Suppressor macrophage treated with lipopolysaccharide for 1 hour (primary cell): Measurements from ENCODE around the gene RNF157.
A peak's percentile ranks its signal among the peaks of the same experiment; 100 is the strongest.
"Not testable (repeated sequence)": the region's sequence is repeated elsewhere in the genome, so short reads cannot be mapped to it uniquely, and the experiment has no call there.

Experiments used
- DNase-seq, 3 donors: peaks; one replicate each; pipeline ENCODE4 v3.0.0-alpha.2; 2020 to 2022

Gene RNF157

DNA sequence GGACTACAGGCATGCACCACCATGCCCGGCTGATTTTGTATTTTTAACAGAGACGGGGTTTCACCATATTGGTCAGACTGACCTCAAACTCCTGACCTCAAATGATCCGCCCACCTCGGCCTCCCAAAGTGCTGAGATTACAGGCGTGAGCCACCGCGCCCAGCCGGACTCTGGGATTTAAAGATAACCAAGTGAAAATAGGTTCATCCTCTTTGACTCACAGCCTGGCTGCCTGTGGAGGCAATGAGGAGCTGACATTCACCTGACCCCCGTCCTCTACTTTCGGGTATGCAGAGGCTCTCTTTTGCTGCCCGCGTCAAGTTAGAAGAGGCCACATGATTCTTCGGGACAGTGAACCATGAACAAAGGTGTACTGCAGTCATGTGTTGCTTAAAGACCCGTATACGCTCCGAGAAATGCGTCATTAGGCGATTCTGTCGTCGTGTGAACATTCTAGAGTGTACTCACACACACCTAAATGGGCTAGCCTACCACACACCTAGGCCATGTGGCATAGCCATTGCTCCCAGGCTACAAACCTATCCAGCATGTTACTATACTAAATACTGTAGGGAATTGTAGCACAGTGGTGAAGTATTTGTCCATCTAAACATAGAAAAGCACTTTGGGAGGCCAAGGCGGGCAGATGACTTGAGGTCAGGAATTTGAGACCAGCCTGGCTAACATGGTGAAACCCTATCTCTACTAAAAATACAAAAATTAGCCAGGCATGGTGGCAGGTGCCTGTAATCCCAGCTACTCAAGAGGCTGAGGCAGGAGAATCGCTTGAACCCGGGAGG lies 12.9 kb upstream of the RNF157 start:
- peak in 2 of 3 donors; percentile 39 to 45 for DNase-seq

DNA sequence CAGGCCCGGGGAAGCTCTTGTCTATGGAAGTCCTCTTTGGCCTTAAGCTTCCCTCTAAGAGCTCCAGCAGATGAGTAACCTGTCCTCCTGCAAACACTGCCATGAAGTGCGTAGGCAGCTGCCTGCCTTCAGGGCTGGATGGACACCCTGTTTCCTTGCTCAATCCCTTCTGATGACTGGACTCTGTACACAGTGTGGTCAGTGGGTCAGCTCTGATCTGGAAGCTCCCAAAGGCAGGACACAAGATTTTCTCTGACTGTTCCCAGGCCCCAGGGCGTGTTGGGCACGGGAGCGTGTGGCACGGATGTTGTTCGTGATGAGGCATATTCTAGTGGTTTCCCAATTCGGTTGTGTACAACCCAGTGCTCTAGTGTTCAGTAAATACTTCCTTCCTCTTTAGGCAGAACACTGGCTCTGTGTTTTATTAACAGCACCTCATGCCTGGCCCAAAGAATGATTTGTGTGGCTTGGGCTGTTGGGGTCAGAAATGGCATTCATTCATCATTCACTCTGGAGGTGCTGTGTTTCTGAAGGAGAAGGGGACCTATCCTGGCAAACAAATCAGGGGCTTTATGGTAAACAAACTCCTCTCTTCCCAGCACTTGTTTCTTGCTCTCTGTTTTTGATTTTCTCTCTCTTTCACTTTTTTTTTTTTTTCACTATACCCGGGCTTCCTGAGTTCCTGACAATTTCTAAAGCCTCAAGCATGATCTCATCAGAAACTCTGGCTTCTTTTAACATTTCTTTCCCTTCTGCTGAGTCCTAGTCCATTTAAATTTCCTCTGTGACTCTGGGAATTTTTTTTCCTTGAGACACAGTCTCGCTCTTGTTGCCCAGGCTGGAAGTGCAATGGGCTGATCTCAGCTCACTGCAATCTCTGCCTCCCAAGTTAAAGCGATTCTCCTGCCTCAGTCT lies 12.0 kb upstream of the RNF157 start:
- peak; percentile 94 to 99 (median 97) for DNase-seq

DNA sequence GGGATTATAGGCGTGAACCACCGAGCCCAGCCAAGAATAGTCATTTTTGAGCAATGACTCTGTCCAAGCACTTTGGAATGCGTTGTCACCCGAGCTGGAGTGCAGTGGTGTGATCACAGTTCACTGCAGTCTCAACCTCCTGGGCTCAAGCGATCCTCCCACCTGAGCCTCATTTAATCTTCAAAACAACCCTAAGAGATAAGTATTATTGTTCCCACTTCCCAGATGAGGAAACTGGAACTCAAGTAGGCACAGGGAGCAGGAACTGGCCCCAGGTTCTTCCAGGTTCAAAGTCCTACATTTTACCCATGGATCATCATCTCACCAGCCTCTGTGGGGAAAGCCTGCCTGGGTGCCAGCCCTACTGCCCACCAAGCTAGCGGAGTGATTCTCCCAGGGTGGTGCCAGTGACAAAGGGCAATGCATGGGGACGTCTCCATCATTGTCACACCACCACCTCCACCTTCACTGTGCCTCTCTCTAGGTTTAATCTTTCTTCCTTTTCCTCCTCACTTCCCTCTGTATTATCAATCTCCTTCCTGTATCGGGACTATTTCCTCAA lies 11.3 kb upstream of the RNF157 start:
- no peak for DNase-seq

DNA sequence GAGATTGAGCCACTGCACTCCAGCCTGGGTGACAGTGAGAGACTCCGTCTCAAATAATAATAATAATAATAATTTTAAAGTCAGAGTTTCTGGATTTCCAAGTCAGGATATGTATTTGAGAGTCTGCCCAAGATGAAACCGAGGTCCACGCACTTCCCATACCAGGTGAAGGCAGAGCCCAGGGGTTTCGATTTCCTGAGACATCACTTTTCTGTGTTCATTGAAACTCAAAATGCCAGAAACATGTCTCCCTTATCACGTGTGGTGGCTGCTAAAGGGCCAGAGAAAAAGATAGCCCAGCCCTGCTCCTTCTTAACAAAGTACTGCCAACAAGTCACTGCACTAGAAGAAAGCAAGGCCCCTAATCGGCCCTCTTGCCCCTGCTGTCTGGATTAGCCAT lies 9.8 kb upstream of the RNF157 start:
- DNase-seq: no peak

GRCh38 chr17:76248013-76248782 lies 7.9 kb upstream of the RNF157 start:
- no peak for DNase-seq

DNA sequence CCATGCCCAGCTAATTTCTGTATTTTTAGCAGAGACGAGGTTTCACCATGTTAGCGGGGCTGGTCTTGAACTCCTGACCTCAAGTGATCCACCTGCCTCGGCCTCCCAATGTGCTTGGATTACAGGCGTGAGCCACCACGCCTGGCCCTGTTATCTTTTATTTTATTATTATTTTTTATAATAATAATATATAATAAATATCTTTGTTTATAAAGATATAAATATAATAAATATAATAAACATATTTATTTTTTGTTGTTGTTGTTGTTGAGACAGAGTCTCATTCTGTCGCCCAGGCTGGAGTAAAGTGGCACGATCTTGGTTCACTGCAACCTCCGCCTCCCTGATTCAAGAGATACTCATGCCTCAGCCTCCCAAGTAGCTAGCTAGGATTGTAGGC lies 7.0 kb upstream of the RNF157 start:
- no peak for DNase-seq

DNA sequence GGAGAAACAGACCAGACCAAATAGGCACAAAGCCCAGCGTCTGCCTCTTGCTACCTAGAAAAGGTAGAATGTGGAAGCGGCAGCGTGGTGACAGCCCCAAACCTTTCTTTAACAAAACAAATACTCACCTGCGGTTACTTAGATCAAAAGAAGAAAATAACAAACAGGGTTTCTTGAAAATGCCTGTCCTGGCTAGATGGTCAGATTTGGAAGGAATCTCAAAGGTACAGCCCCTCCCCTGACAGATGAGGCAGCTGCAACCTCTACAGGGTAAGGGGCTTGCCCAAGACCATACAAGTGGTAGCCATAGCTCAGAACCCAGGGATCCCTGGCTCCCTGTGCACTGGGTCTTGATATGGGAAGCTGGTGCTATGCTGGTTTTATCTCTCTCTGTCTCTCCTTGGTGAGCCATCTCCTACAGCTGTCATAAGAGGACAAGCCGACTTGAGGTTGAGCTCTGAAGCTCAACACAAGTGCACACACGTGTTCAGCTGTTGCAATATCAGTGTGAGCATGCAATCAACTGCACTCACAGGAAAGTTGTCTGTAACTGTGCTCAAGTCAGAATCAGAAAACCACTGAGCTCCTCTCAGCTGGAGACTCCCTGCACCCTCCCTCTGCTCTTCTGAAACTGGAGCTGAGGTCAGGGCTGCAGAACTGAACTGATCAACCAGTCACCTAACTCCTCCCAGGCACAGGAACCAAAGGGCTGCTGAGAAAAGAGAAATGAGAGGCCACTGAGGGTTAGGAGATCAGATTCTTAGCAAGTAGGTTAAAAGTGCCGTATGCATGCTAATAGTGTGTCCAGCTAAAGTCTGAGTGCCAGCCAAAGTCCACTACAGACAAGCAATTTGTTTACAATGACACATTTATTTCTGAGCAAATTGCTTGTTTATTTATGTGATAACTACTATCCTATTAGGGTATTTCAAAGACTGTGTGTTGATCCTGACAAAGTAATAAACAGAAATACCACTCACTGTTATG lies 6.1 kb upstream of the RNF157 start:
- peak; percentile 65 to 75 (median 70) for DNase-seq

DNA sequence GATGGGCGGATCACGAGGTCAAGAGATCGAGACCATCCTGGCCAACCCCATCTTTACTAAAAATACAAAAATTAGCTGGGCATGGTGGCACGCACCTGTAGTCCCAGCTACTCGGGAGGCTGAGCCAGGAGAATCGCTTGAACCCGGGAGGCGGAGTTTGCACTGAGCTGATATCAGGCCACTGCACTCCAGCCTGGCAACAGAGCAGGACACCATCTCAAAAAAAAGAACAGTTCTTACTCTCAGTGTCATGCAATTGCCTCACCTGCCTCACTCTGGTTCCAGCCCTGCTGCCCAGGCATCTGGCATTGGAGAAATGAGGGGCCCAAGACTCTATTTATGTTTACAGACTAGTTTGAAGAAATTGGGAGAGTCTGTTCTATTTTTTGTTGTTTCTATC lies 4.4 kb upstream of the RNF157 start:
- DNase-seq: not testable (repeated sequence)

GRCh38 chr17:76243826-76244679 lies 3.8 kb upstream of the RNF157 start:
- DNase-seq: no peak

DNA sequence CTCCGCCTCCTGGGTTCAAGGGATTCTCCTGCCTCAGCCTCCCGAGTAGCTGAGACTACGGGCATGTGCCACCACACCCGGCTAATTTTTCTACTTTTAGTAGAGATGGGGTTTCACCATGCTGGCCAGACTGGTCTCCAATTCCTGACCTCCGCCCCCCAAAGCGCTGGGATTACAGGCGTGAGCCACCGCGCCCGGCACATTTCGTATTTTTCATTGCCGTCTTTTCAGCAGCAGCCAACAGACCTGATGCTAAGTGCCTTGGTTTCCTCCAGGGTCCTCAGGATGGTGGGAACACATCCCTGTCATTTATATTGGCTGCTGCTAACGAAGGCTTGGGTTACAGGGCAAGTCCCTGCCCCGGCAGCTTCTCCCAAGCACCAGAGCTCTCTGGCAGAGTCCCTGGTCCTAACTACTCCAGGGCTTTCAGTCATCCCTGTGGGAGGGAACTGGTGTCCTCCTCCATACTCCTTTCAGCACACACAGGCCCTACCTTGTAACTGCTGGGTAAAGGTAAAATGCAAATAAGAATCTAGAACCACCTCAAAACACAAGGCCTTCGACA lies 1.5 kb upstream of the RNF157 start:
- DNase-seq: no peak

GRCh38 chr17:76241204-76241538 lies 878 bp upstream of the RNF157 start:
- no peak for DNase-seq

DNA sequence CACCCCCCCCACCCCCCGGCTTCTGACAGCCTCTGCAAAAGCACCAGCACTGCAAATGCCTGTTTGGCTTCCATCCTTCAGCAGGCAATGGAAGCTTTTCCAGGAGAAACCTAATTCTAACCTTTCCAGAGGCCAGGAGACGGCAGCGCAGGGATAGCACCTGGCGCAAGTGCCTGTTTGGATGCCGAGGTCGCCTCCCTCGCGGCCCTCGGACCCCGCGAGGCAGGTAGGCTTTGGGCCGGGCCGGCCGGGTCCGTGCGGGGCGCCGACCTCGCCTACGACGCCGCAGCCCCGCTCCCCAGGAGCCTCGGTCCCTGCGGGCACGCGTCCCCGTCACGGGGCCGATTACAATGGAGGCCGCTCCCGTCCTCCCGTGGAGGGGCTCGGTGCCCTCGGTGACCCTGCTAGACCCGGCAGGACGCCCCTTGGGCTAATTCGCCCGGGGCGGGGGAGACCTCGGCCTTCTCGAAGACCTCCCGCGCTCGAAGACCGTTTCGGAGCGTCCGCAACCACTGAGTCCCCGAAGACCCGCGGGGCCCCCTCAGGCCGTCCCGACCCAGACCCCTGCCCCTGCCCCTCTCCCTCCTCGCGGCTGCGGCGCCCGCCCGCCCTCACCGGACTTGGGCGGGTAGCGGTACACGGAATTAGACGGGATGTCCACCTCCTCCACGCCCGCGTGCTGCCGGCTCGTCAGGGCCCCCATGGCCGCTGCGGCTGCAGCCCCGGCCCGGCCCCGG lies 587 bp downstream of the RNF157 start:
- no peak for DNase-seq

GRCh38 chr17:76238847-76239537 lies 1.3 kb downstream of the RNF157 start:
- DNase-seq: no peak

- no peak for DNase-seq
Observed at GRCh38 chr17:76237859-76238313, 2.4 kb downstream of the RNF157 start.

- DNase-seq: no peak
Observed at GRCh38 chr17:76236603-76237002, 3.7 kb downstream of the RNF157 start.

- no peak for DNase-seq
Observed at GRCh38 chr17:76235883-76236282, 4.4 kb downstream of the RNF157 start.

DNA sequence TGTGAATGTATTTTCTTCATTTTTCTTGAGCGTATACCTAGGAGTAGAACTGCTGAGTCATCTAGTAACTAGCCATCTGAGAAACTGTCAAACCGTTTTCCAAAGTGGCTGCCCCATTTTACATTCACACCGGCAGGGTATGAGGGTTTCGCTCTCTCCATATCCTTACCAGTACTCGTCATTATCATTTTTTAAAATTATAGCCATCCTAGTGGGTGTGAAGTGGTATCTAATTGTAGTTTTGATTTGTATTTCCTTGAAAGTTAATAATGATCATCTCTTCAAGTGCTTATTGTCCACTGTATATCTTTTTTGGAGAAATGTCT lies 6.0 kb downstream of the RNF157 start:
- no peak for DNase-seq

GRCh38 chr17:76233588-76234353 lies 6.5 kb downstream of the RNF157 start:
- DNase-seq: no peak
